CD4-positive, alpha-beta T cell (primary cell): Measurements from ENCODE around the gene CHCHD10. TPM values are rescaled to one million over a fixed set of nuclear protein-coding genes. Genes with fewer than 3 reads are reported as not detected.

ENCODE experiments used
- ATAC-seq: fragments of 200-7000 bp; cut with Tn5 transposase; one replicate; pipeline ENCODE4 v1.10.0; 2022; ENCODE audit warnings: mild to moderate bottlenecking; ENCODE audit not compliant: poor library complexity
- CTCF ChIA-PET: fragments of 350-600 bp; sonication (Branson Sonifier 250); formaldehyde crosslinking; loops from one replicate; lab custom pipeline; 2021; ENCODE audit warnings: antibody characterized with exemption, inconsistent platforms; lab: Charles Lee
- POLR2A ChIA-PET: fragments of 350-600 bp; sonication (Branson Sonifier 250); formaldehyde crosslinking; loops from one replicate; lab custom pipeline; 2021; ENCODE audit warnings: antibody characterized with exemption, inconsistent platforms; lab: Charles Lee
- DNase-seq, 14 experiments: peaks; one replicate each; pipeline ENCODE4 v3.0.0-alpha.2; 2013 to 2020; ENCODE audit warnings: mixed read lengths in 2 of 14
- H3K27ac ChIP-seq, 2 donors: one replicate each; pipeline versions ENCODE4 v1.5.1 to v1.7.0; 2013; ENCODE audit warnings: low read length in 2 of 2, low read depth in 1 of 2, mild to moderate bottlenecking in 1 of 2
- H3K27me3 ChIP-seq, 2 experiments: 1 replicate in 1 of 2; 2 replicates in 1 of 2; pipeline versions ENCODE4 v1.6.1 to v1.7.0; 2013; ENCODE audit warnings: low read length in 2 of 2, control low read depth in 1 of 2, mild to moderate bottlenecking in 1 of 2, moderate library complexity in 1 of 2; ENCODE audit not compliant: insufficient read depth in 2 of 2, control insufficient read depth in 1 of 2
- H3K36me3 ChIP-seq: one replicate; pipeline ENCODE4 v1.6.1; 2013; ENCODE audit warnings: low read length, control low read depth; ENCODE audit not compliant: insufficient read depth
- H3K4me1 ChIP-seq: one replicate; pipeline ENCODE4 v1.6.1; 2013; ENCODE audit warnings: low read length, control low read depth; ENCODE audit not compliant: insufficient read depth
- H3K4me3 ChIP-seq: one replicate; pipeline ENCODE4 v1.5.1; 2013; ENCODE audit warnings: mild to moderate bottlenecking, low read length, moderate library complexity
- H3K9me3 ChIP-seq, 2 experiments: 1 replicate in 1 of 2; 2 replicates in 1 of 2; pipeline versions ENCODE4 v1.6.1 to v1.7.0; 2013; ENCODE audit warnings: low read length in 2 of 2, mild to moderate bottlenecking in 2 of 2, control low read depth in 1 of 2, moderate library complexity in 1 of 2; ENCODE audit not compliant: control insufficient read depth in 1 of 2, insufficient read depth in 1 of 2
- H3K27ac Mint-ChIP-seq: one replicate; pipeline ENCODE4 v1.8.0; 2020; ENCODE audit warnings: mixed read lengths
- H3K27me3 Mint-ChIP-seq: one replicate; pipeline ENCODE4 v1.8.0; 2021; ENCODE audit warnings: mixed read lengths
- H3K36me3 Mint-ChIP-seq: one replicate; pipeline ENCODE4 v1.8.0; 2021; ENCODE audit warnings: low read depth, mixed read lengths
- H3K4me1 Mint-ChIP-seq: one replicate; pipeline ENCODE4 v1.8.0; 2021; ENCODE audit warnings: low read depth, mixed read lengths
- H3K4me3 Mint-ChIP-seq: one replicate; pipeline ENCODE4 v1.8.0; 2020; ENCODE audit warnings: mild to moderate bottlenecking, mixed read lengths
- H3K9me3 Mint-ChIP-seq: one replicate; pipeline ENCODE4 v1.8.0; 2020; ENCODE audit warnings: mixed read lengths
- intact Hi-C, 2 experiments: fragments of 100-400 bp; cut with DNase I in 1 of 2; cut with micrococcal nuclease in 1 of 2; formaldehyde crosslinking; loops; one replicate each; pipeline versions ENCODE4 v1.15.1 to v1.9.0; 2023 to 2025; cut with DNase I, micrococcal nuclease
- total RNA-seq, 174 experiments: library from RNA in 2 of 174; stranded (reverse) in 2 of 174; gene quantifications; one replicate each; pipeline ENCODE4 v1.2.3 and lab custom pipeline; 2021 to 2026
- TF ChIP-seq, protein P1 (sequence below): fragments of 200-600 bp; IDR thresholded peaks from one replicate; pipeline ENCODE4 v1.8.0; 2022; ENCODE audit warnings: antibody characterized with exemption, mild to moderate bottlenecking

Gene CHCHD10
- total RNA-seq, 2 experiments from 2014 or later = 34.4 to 43.0 TPM

DNA sequence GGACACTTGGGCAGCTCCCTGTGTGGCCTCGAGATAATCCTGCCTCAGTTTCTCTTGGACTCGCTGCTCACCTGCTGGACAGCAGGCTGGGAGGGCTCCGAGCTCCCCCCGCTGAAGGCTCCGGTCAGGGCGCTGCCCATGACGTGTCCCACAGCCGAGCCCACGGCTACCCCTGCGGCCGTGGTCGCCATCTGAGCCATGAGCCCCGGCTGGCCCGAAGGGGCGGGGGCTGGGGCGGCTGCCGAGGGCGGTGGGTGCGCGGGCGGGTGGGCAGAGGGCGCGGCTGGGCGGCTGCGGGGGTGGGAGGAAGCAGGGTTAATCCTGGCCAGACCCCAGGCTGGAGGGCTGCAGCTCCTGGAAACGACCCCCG, 484 bp downstream of the CHCHD10 start:
- ATAC-seq = no peak
- Histone ChIP-seq H3K4me1 (peaks cover 68% of the 10 kb centered on the region), H3K27me3 (no peaks in the 10 kb centered on the region), H3K36me3 (no peaks in the 10 kb centered on the region), H3K4me3 (peak overlapping the region; percentile 85), H3K27ac (peak overlapping the region in 1 of 2 donors; percentile 23), H3K9me3 (no peaks in the 10 kb centered on the region)
- Mint-ChIP-seq H3K4me1 (peaks cover 33% of the 10 kb centered on the region), H3K36me3 (no peaks in the 10 kb centered on the region), H3K9me3 (no peaks in the 10 kb centered on the region), H3K27me3 (no peaks in the 10 kb centered on the region), H3K27ac (peak overlapping the region; percentile 51), H3K4me3 (peak overlapping the region; percentile 82)
- no peak for DNase-seq
- CTCF ChIA-PET = interaction anchor here (0.8 to 1.5 kb wide), 3 partner anchors 8 to 82 kb away, joined by 3 read pairs; partner anchors contain the start of gene ZNF70
- POLR2A ChIA-PET = interaction anchor here (0.6 to 1.8 kb wide), 6 partner anchors 16 to 146 kb away, joined by 3 to 10 read pairs (median 6); partner anchors contain the start of genes MIF, SLC2A11, SMARCB1 and ZNF70
- TF ChIP-seq, protein P1, sequence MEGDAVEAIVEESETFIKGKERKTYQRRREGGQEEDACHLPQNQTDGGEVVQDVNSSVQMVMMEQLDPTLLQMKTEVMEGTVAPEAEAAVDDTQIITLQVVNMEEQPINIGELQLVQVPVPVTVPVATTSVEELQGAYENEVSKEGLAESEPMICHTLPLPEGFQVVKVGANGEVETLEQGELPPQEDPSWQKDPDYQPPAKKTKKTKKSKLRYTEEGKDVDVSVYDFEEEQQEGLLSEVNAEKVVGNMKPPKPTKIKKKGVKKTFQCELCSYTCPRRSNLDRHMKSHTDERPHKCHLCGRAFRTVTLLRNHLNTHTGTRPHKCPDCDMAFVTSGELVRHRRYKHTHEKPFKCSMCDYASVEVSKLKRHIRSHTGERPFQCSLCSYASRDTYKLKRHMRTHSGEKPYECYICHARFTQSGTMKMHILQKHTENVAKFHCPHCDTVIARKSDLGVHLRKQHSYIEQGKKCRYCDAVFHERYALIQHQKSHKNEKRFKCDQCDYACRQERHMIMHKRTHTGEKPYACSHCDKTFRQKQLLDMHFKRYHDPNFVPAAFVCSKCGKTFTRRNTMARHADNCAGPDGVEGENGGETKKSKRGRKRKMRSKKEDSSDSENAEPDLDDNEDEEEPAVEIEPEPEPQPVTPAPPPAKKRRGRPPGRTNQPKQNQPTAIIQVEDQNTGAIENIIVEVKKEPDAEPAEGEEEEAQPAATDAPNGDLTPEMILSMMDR = no peak
- intact Hi-C loops = loop anchor here (5.0 kb wide), 2 partner anchors 50 to 80 kb away; no protein-coding TSS in a partner anchor

DNA sequence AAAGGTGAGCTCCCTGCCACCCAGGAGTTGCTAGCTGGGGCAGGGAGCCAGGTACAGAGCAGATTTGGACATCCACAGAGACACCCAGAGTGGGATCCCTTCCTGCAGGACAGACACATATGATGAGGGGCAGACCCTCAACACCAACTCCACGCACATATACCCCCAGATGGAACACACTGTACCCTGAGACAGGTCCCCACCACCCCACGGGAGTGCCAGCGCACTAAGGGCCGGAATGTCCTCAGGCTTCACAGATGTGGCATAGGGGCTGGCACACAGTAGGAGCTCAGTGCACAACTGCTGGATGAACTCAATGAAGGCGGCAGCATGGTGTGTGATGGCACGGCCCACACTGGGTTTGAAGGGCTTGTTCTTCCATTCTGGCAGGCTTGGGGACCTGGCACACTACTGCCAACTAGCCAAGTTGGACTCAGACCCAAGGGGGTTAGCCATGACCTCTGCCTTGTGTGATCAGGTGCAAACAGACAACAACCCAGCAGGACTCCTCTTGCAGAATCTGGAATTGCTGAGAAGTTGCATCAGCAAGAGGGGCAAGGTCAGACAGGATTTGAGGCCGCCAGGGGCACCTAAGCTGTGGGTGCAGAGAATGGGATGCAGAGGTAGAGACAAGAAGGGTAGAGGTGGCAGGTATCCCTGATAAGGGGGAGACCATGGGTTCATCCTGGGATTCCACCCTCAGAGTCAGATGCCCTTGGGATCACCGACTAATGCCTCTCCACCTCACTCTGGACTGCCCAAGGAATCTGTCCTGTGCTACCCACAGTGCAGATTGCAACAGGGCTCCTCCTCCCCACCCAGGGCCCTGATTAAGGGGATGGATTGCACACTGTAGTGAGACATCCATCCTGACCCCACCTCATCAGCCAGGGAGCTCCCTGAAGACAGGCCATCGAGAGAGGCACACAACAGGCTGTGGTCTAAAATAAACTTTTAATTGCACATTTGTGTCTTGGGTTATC, 2.6 kb downstream of the CHCHD10 start:
- intact Hi-C loops = loop anchor here (5.0 kb wide), 2 partner anchors 48 to 82 kb away; no protein-coding TSS in a partner anchor
- POLR2A ChIA-PET = interaction anchor here (1.7 kb wide), 1 partner anchor 21 kb away, joined by 6 read pairs; the partner anchor contains the start of gene SMARCB1
- Mint-ChIP-seq H3K9me3 (no peaks in the 10 kb centered on the region), H3K4me1 (peaks cover 26% of the 10 kb centered on the region), H3K27ac (no peak overlapping the region), H3K4me3 (peak overlapping the region; percentile 60), H3K27me3 (no peaks in the 10 kb centered on the region), H3K36me3 (no peaks in the 10 kb centered on the region)
- ATAC-seq (no peak), DNase-seq (no peak)
- CTCF ChIA-PET = interaction anchor here (1.5 kb wide), 1 partner anchor 10 kb away, joined by 3 read pairs; no protein-coding TSS in a partner anchor
- Histone ChIP-seq H3K27me3 (no peaks in the 10 kb centered on the region), H3K36me3 (no peaks in the 10 kb centered on the region), H3K9me3 (no peaks in the 10 kb centered on the region), H3K4me1 (peaks cover 51% of the 10 kb centered on the region), H3K4me3 (no peak overlapping the region), H3K27ac (no peak overlapping the region)
- TF ChIP-seq, protein P1 = no peak

DNA sequence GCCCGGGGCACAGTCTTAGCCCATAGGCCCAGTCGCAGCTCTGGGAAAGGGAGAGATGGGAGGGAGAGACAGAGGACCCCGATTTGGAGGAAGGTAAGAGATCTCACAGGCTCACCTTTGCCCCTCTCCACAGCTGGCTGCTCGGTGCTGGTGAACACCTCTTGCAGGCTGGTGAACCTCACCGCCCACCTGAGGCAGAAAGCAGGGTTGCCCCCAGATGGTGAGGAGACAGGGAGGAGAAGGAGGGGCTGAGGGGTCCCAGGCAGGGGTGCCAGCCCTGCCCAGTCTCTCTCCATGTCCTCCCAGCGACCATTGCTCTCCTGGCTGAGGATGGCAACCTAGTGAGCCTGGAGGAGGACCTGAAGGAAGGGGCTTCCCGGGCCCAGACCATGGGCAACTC, 3.8 kb downstream of the CHCHD10 start:
- Histone ChIP-seq H3K4me1 (peaks cover 51% of the 10 kb centered on the region), H3K9me3 (no peaks in the 10 kb centered on the region), H3K36me3 (no peaks in the 10 kb centered on the region), H3K4me3 (peak overlapping the region; percentile 52), H3K27me3 (no peaks in the 10 kb centered on the region), H3K27ac (no peak overlapping the region)
- Mint-ChIP-seq H3K27me3 (no peaks in the 10 kb centered on the region), H3K4me1 (peaks cover 26% of the 10 kb centered on the region), H3K27ac (peak overlapping the region; percentile 73), H3K4me3 (peak overlapping the region; percentile 82), H3K9me3 (no peaks in the 10 kb centered on the region), H3K36me3 (no peaks in the 10 kb centered on the region)
- peak in 1 of 14 experiments; percentile 14 for DNase-seq
- ChIA-PET CTCF (no interaction called here), POLR2A (interaction anchor here (1.1 to 1.6 kb wide), 3 partner anchors 13 to 93 kb away, joined by 3 to 8 read pairs (median 4); partner anchors contain the start of genes SLC2A11, SMARCB1 and ZNF70)
- TF ChIP-seq, protein P1 = no peak
- no peak for ATAC-seq
- intact Hi-C loops = no loop called here
